Activated T-helper 1 cell treated with Interleukin-2 at 50 U/mL for 16 hours (primary cell): ENCODE data around the gene RBM17.
"Not testable (repeated sequence)": the region's sequence is repeated elsewhere in the genome, so short reads cannot be mapped to it uniquely, and the experiment has no call there.

Experiments used
- DNase-seq: peaks from one replicate; pipeline ENCODE4 v3.0.0-alpha.2; 2020; ENCODE audit warnings: low read depth

Gene RBM17

DNA sequence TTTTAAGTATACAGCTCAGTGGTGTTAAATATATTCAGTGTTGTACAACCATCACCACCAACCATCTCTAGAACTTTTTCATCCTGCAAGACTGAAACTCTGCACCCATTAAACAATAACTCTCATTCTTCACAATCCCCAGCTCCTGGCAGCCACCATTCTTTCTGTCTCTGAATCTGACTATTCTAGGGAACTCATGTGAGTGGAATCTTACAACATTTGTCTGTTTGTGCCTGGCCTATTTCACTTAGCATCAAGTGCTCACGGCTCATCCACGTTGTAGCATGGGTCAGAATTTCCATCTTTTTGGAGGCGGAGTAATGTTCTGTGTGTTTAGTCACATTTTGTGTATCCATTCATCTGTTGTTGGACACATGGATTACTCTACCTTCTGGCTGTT is 73.1 kb downstream of the RBM17 start:
- no peak for DNase-seq

DNA sequence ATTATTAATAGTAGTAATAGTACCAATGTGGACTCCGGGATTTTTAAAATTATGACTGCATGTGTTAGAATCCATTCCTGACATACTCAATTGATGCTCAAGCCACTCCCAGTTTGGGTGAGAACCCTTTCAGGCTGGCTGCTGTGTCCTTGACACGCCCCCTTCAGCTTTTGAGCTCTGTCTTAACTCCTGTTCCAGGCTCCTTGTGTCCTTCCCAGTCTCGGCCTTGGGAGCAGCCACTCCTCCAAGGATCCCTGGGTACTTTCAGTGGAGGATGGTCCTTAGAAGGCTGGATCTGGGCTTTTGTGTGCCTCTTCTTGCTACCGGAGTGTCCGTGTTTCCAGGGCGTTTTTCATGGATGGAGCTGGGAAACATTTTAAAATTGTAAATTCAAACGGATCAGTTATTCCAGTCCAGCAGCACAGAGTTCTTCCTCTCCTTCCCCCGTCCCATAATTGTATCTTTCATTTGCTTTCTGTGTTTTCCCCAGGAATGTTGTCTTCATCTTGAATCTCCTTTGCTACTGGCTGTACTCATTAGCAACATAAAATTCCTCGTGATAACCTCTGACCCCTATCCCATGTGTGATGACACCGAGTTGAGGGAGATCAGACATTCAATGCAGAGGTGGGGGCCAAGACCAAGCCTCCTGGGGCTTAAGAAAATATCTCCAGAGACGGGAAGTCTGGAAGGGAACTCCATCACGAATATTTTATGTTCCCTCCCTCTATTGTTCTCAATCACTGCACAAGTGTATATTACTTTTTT is 73.9 kb downstream of the RBM17 start:
- DNase-seq: no peak

DNA sequence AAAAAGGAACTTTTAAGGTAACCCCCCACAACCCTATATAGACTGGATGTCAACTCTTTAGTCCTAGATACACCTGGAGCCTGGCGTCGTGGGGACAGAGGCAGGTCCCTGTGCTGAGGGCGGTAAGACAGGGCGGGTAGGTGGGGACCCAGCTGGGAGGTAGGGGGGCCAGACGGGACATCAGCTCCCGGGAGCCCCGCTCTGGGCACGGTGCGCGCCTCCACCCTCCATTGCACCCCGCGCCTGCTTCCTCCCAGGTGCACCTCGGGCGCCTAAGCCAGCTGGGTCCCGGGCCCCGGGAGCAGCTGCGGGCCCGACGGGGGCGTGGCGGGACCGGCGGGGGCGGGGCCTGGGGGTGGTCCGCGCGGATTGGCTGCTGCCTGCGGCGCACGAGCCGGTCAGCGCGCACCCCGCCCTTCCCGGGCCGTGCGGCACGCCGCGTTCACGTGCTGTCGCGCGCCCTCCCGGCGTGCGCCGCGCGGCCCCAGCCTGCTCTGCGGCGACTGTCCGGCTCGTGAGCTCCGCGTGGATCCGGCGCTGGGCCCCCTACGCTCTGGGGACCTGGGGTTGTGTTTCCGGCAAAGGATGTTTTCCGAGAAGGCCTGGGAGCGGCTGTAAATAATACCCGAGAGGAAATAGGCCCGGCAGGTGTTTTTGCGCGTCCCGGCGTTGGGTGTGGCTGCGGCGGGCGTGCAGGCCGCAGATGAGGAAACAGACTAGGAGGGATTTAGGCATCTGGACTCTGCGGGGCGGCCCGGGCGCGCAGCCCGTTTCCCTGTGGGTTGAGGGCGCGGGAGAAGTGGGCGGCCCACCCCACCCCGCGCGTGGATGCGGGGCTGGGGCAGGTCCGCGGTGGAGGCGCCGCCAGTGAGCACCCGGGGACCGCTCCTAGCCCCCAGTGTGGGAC is 74.8 kb downstream of the RBM17 start:
- peak; percentile 93 for DNase-seq

DNA sequence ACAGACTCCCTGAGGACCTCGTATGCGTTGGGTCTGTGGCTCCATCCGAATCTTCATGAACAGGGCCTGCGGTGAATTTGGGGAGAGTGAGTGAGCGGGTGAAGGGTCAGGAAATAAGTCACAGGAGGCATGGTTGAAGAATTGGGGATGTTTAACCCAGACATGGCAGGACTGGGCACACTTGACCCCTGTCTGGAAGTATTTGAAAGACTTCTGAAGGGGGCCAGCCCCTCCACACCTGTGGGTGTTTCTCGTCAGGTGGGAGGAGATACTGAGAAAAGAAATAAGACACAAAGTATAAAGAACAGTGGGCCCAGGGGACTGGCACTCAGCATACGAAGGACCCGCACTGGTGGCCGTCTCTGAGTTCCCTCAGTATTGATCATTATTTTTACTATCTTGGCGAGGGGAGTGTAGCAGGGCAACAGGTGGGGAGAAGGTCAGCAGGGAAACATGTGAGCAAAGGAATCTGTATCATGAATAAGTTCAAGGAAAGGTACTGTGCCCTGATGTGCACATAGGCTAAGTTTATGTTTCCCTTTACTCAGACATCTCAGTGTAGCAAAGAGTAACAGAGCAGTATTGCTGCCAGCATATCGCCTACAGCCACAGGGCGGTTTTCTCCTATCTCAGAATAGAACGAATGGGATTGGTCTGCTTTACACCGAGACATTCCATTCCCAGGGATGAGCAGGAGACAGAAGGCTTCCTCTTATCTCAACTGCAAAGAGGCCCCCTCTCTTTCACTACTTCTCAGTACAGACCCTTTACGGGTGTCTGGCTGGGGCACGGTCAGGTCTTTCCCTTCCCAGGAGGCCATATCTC is 75.6 kb downstream of the RBM17 start:
- no peak for DNase-seq

DNA sequence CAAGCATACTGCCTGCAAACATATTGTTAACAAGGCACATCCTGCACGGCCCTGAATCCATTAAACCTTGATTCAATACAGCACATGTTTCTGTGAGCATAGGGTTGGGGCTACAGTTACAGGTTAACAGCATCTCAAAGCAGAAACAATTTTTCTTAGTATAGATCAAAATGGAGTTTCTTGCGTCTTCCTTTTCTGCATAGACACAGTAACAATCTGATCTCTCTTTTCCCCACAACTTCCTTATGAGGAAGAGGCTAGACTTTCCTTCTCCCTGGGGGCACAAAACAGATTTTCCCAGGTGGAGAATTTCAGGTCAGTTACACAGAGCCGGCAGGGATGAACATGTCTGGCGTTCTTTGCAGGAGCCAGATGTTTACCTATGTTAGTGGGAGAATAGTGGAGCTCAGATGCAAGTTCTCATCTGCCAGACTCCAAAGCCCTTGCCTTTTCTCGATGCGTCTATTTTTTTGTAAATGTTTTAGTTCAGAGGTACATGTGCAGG is 76.4 kb downstream of the RBM17 start:
- no peak for DNase-seq

DNA sequence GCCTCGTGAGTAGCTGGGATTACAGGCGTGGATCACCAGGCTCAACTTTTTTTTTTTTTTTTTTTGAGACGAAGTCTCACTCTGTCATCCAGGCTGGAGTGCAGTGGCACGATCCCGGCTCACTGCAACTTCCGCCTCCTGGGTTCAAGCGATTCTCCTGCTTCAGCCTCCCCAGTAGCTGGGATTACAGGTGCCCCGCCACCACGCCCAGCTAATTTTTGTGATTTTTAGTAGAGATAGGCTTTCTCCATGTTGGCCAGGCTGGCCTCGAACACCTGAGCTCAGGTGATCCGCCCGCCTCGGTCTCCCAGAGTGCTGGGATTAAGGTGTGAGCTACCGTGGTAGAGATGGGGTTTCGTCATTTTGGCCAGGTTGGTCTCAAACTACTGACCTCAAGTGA is 77.1 kb downstream of the RBM17 start:
- not testable (repeated sequence) for DNase-seq
